Gastrocnemius medialis (tissue), 4 donors: Measurements from ENCODE around the gene TTLL5. TPM values are rescaled to one million over a fixed set of nuclear protein-coding genes. Genes with fewer than 3 reads are reported as not detected.

Experiments
- ATAC-seq, 2 donors: fragments of 150-250 bp; one replicate each; pipeline ENCODE4 v1.9.1; 2016
- DNase-seq, 2 donors: peaks; one replicate each; pipeline ENCODE4 v3.0.0-alpha.2; 2019
- H3K27ac ChIP-seq, 4 donors: fragments of 200-600 bp; sonication (generic); 1 replicate in 1 of 4; 2 replicates in 3 of 4; pipeline ENCODE4 v1.5.1; 2016 to 2018; ENCODE audit warnings: mild to moderate bottlenecking in 2 of 4, moderate library complexity in 1 of 4
- H3K27me3 ChIP-seq, 3 donors: fragments of 200-600 bp; sonication (generic) in 2 of 3; 1 replicate in 1 of 3; 2 replicates in 2 of 3; pipeline versions ENCODE4 v1.5.1 to v1.6.0; 2016 to 2019; ENCODE audit warnings: mild to moderate bottlenecking in 1 of 3, moderate library complexity in 1 of 3
- H3K36me3 ChIP-seq, 2 donors: fragments of 200-600 bp; sonication (generic) in 1 of 2; one replicate each; pipeline ENCODE4 v1.5.1; 2017 to 2018
- H3K4me1 ChIP-seq, 2 donors: fragments of 200-600 bp; sonication (generic) in 1 of 2; one replicate each; pipeline ENCODE4 v1.5.1; 2016 to 2017; ENCODE audit warnings: mild to moderate bottlenecking in 2 of 2
- H3K4me3 ChIP-seq, 4 donors: fragments of 200-600 bp; sonication (generic) in 3 of 4; 1 replicate in 1 of 4; 2 replicates in 3 of 4; pipeline ENCODE4 v1.5.1; 2016 to 2019; ENCODE audit warnings: mild to moderate bottlenecking in 2 of 4
- H3K9me3 ChIP-seq, 3 donors: fragments of 200-600 bp; sonication (generic) in 2 of 3; 1 replicate in 1 of 3; 2 replicates in 2 of 3; pipeline ENCODE4 v1.5.1; 2016 to 2019
- POLR2A ChIP-seq, 2 donors: fragments of 450-650 bp; IDR thresholded peaks; one replicate each; pipeline ENCODE4 v1.6.1; 2017; ENCODE audit warnings: antibody characterized with exemption in 2 of 2, mild to moderate bottlenecking in 2 of 2, moderate library complexity in 2 of 2
- in situ Hi-C, 4 donors: fragments of 200-750 bp; cut with MboI; loops; one replicate each; pipeline versions ENCODE4 v1.15.0 to v1.8.0; 2017; ENCODE audit warnings: low sequenced_read_pairs in 4 of 4
- intact Hi-C: fragments of 100-400 bp; cut with DNase I; formaldehyde crosslinking; loops from one replicate; pipeline ENCODE4 v1.15.1; 2023; ENCODE audit warnings: low total_unique reads
- total RNA-seq, 4 donors: library from RNA; depleted of rRNA; stranded (reverse); fragments of >200 nt; gene quantifications; one replicate each; pipeline versions ENCODE4 v1.1.0 to v1.2.3, GENCODE V29; 2016
- TF ChIP-seq, protein P1 (sequence below), 5 experiments: fragments of 450-650 bp in 3 of 5; fragments of 200-600 bp in 2 of 5; sonication (generic) in 2 of 5; IDR thresholded peaks in 4 of 5; conservative IDR thresholded peaks in 1 of 5; 1 replicate in 4 of 5; 2 replicates in 1 of 5; pipeline ENCODE4 v1.5.1; 2016 to 2019; ENCODE audit warnings: antibody characterized with exemption in 5 of 5, mild to moderate bottlenecking in 3 of 5, moderate library complexity in 3 of 5

The TTLL5 gene, protein sequence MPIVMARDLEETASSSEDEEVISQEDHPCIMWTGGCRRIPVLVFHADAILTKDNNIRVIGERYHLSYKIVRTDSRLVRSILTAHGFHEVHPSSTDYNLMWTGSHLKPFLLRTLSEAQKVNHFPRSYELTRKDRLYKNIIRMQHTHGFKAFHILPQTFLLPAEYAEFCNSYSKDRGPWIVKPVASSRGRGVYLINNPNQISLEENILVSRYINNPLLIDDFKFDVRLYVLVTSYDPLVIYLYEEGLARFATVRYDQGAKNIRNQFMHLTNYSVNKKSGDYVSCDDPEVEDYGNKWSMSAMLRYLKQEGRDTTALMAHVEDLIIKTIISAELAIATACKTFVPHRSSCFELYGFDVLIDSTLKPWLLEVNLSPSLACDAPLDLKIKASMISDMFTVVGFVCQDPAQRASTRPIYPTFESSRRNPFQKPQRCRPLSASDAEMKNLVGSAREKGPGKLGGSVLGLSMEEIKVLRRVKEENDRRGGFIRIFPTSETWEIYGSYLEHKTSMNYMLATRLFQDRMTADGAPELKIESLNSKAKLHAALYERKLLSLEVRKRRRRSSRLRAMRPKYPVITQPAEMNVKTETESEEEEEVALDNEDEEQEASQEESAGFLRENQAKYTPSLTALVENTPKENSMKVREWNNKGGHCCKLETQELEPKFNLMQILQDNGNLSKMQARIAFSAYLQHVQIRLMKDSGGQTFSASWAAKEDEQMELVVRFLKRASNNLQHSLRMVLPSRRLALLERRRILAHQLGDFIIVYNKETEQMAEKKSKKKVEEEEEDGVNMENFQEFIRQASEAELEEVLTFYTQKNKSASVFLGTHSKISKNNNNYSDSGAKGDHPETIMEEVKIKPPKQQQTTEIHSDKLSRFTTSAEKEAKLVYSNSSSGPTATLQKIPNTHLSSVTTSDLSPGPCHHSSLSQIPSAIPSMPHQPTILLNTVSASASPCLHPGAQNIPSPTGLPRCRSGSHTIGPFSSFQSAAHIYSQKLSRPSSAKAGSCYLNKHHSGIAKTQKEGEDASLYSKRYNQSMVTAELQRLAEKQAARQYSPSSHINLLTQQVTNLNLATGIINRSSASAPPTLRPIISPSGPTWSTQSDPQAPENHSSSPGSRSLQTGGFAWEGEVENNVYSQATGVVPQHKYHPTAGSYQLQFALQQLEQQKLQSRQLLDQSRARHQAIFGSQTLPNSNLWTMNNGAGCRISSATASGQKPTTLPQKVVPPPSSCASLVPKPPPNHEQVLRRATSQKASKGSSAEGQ (N-terminal part only)
- total RNA-seq = 10 to 100 TPM in 3 of 4 donors, 1 to 10 TPM in 1; 9.1 to 36.0 (median 16.4) TPM

DNA sequence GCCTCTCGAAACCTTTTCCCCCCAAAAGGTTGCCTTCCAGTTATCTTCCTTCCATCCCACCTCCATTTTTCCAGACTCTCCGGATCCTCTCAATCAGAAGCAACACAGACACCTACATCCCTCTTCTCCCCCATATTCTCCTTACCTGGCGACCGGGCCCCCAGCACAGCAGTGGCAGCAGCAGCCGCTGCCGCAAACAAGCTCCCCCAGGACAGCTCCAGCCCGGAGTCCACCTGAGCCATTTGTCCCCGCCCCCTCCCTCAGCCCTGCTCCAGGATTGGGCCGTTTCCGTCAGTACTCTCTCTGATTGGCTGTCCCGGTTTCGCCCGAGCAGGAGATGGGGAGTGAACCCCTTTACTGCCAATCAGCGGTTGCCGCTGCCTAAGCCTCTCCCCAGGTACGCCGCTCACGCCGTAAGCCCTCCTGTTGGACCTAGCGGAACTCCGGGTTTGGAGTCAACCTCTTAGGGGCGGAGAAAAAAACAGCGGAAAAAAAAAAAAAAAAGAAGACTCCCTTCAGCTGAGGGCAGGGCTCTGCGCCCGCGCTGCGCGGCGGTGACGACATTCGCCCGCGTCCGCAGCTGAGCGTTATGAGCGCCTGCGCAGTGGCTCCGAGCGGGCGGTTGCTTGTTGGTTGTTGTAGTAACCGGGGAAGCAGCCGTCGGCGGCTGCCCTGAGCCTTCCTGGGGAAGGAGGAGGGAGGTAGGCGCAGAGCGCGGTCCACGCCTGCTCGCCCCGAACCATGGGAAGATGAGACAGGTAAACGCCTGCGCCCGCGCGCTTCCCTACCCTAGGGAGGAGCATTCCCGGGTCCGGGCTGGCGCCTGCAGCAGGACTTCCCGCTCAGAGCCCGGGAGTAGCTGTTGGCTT, at the start of gene TTLL5, which contains the start of gene ERG28:
Gene TTLL5 (plus strand): TSS at position 617 of the 869 bp plus-strand sequence. CDS start 1,904 bp downstream, outside the sequence.
Gene ERG28 (minus strand): TSS at position 247 of the 869 bp plus-strand sequence. CDS start 3,374 bp downstream, outside the sequence.
- Histone ChIP-seq H3K4me1 (peaks cover 27 to 47% of the 10 kb centered on the region in 2 donors), H3K9me3 (no peaks in the 10 kb centered on the region), H3K27me3 (no peaks in the 10 kb centered on the region), H3K27ac (peak within 1 kb of the TSS; percentile 77 to 86 (median 82)), H3K36me3 (no peaks in the 10 kb centered on the region), H3K4me3 (peak within 1 kb of the TSS; percentile 72 to 98 (median 85))
- peak; percentile 97 to 98 for ATAC-seq
- DNase-seq = peak; percentile 98
- in situ Hi-C loops (no loop called here), intact Hi-C loops (loop anchor here (5.0 kb wide), 2 partner anchors 321 to 501 kb away; partner anchors contain the start of gene TGFB3)
- TF ChIP-seq, protein P1, sequence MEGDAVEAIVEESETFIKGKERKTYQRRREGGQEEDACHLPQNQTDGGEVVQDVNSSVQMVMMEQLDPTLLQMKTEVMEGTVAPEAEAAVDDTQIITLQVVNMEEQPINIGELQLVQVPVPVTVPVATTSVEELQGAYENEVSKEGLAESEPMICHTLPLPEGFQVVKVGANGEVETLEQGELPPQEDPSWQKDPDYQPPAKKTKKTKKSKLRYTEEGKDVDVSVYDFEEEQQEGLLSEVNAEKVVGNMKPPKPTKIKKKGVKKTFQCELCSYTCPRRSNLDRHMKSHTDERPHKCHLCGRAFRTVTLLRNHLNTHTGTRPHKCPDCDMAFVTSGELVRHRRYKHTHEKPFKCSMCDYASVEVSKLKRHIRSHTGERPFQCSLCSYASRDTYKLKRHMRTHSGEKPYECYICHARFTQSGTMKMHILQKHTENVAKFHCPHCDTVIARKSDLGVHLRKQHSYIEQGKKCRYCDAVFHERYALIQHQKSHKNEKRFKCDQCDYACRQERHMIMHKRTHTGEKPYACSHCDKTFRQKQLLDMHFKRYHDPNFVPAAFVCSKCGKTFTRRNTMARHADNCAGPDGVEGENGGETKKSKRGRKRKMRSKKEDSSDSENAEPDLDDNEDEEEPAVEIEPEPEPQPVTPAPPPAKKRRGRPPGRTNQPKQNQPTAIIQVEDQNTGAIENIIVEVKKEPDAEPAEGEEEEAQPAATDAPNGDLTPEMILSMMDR (IDR thresholded peaks at IDR 0.05 in 4 of 5, conservative IDR thresholded peaks at IDR 0.05 in 1 of 5) = no peak
- peak; percentile 54 to 85 for TF ChIP-seq POLR2A (IDR thresholded peaks at IDR 0.05)

DNA sequence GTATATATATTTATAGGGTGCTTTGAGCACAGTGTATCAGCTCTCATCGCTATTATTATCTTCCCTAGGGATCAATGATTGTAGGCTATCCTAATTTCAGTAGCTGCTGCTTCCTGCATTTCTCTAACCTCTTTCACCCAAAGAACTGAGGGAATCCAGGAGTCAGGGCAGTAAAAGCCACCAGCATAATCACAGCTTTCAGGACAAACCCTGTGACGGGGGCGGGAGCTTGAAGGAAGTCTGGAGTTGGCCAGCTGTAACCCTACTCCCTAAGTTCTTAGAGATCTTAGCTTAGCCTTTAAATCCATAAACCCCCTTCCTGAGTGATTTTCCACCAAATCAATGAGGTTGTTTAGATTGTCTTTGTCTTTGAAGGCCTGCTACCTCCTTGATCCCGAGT, 48.9 kb upstream of the TTLL5 start:
- no peaks in the 10 kb centered on the region for H3K9me3 ChIP-seq
- H3K27me3 ChIP-seq = no peaks in the 10 kb centered on the region
- intact Hi-C loops = no loop called here
- TF ChIP-seq, protein P1 (IDR thresholded peaks at IDR 0.05 in 4 of 5, conservative IDR thresholded peaks at IDR 0.05 in 1 of 5) = no peak
- TF ChIP-seq POLR2A (IDR thresholded peaks at IDR 0.05) = no peak
- H3K27ac ChIP-seq = no peak overlapping the region
- H3K36me3 ChIP-seq = no peaks in the 10 kb centered on the region
- ATAC-seq = no peak
- in situ Hi-C loops = no loop called here
- peaks cover 19 to 23% of the 10 kb centered on the region in 2 donors for H3K4me1 ChIP-seq
- DNase-seq = no peak
- H3K4me3 ChIP-seq = no peak overlapping the region

DNA sequence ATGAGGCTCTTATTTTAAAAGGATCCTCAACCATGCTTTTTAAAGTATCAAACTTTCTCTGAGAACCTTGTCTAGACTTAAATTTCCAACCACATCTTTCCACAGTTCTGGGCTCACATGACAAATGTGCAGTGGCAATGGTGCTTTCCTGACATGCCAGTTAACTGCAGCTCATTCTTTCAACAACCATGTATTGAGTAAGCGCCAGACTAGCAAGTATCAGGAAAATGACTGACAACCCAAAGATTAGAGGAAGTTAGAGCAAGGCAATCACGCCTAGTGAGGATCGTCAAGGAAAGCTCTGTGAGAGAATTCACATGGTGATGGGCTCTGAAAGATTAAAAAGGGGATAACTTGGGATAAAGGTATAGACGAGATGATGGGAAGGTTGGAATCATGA, 46.9 kb upstream of the TTLL5 start:
- intact Hi-C loops (no loop called here), in situ Hi-C loops (no loop called here)
- H3K4me3 ChIP-seq = no peak overlapping the region
- peaks cover 18 to 23% of the 10 kb centered on the region in 2 donors for H3K4me1 ChIP-seq
- H3K27me3 ChIP-seq = no peaks in the 10 kb centered on the region
- H3K36me3 ChIP-seq = no peaks in the 10 kb centered on the region
- DNase-seq = no peak
- no peak for TF ChIP-seq POLR2A (IDR thresholded peaks at IDR 0.05)
- TF ChIP-seq, protein P1 (IDR thresholded peaks at IDR 0.05 in 4 of 5, conservative IDR thresholded peaks at IDR 0.05 in 1 of 5) = no peak
- no peak overlapping the region for H3K27ac ChIP-seq
- no peaks in the 10 kb centered on the region for H3K9me3 ChIP-seq
- no peak for ATAC-seq
